Frontal cortex (tissue), 4 donors: ENCODE results near the gene MUC4. TPM values are rescaled to one million over a fixed set of nuclear protein-coding genes. Genes with fewer than 3 reads are reported as not detected.
A peak's percentile ranks its signal among the peaks of the same experiment; 100 is the strongest.

Experiments used
- DNase-seq, 2 donors: peaks; one replicate each; pipeline ENCODE4 v3.0.0; 2012; ENCODE audit warnings: low spot score in 2 of 2
- FAIRE-seq: peaks from 2 replicates; lab custom pipeline; 2012; peaks lifted over from hg19 to GRCh38; lab: Jason Lieb, UNC
- total RNA-seq: library from RNA; depleted of rRNA; stranded (reverse); fragments of >200 nt; gene quantifications from one replicate; pipeline ENCODE4 v1.2.3, GENCODE V29; 2014
- donor health status: control.
- donor health status: control.
- donor health status: control.

Gene MUC4
- 0.41 TPM for total RNA-seq

- FAIRE-seq, result no peak
Measured at GRCh38 chr3:195811756-195812155, at the start of gene MUC4. TSS of gene MUC4 (minus strand) at chr3:195811929. CDS start at chr3:195811817, 112 bp downstream.

GRCh38 chr3:195860456-195860855 is 48.7 kb upstream of the MUC4 start:
- FAIRE-seq (no peak), DNase-seq (no peak)

More at GRCh38 chr3:195811756-195812155, at the start of gene MUC4:
- no peak for DNase-seq

- FAIRE-seq (no peak), DNase-seq (no peak)
Measured at GRCh38 chr3:195859846-195860411, 48.2 kb upstream of the MUC4 start.

- peak; percentile 77 to 82 for DNase-seq
- no peak for FAIRE-seq
Measured at GRCh38 chr3:195859061-195859845, 47.5 kb upstream of the MUC4 start.

GRCh38 chr3:195856410-195857084 is 44.8 kb upstream of the MUC4 start:
- DNase-seq, result no peak

GRCh38 chr3:195855471-195856409 is 44.0 kb upstream of the MUC4 start:
- FAIRE-seq (no peak), DNase-seq (no peak)

More at GRCh38 chr3:195856410-195857084, 44.8 kb upstream of the MUC4 start:
- FAIRE-seq, result no peak

- FAIRE-seq (no peak), DNase-seq (no peak)
Measured at GRCh38 chr3:195854628-195855294, 43.0 kb upstream of the MUC4 start.

GRCh38 chr3:195853996-195854395 is 42.3 kb upstream of the MUC4 start:
- FAIRE-seq (no peak), DNase-seq (no peak)

GRCh38 chr3:195853036-195853435 is 41.3 kb upstream of the MUC4 start:
- no peak for DNase-seq
- no peak for FAIRE-seq

GRCh38 chr3:195850857-195851543 is 39.3 kb upstream of the MUC4 start:
- peak; percentile 84 to 92 for DNase-seq
- no peak for FAIRE-seq

- DNase-seq (no peak), FAIRE-seq (no peak)
Measured at GRCh38 chr3:195849322-195850074, 37.8 kb upstream of the MUC4 start.

- FAIRE-seq (no peak), DNase-seq (no peak)
Measured at GRCh38 chr3:195847055-195847950, 35.6 kb upstream of the MUC4 start.

GRCh38 chr3:195845483-195845882 is 33.8 kb upstream of the MUC4 start:
- DNase-seq, result no peak
- no peak for FAIRE-seq

- FAIRE-seq (no peak), DNase-seq (no peak)
Measured at GRCh38 chr3:195844671-195845218, 33.0 kb upstream of the MUC4 start.

GRCh38 chr3:195839260-195840010 is 27.7 kb upstream of the MUC4 start:
- DNase-seq (no peak), FAIRE-seq (no peak)

- no peak for DNase-seq
- no peak for FAIRE-seq
Measured at GRCh38 chr3:195838714-195839113, 27.0 kb upstream of the MUC4 start.
